Non-pigmented ciliary epithelial cell (primary cell): ENCODE data around the gene OR2V1.
"Not testable (repeated sequence)": the region's sequence is repeated elsewhere in the genome, so short reads cannot be mapped to it uniquely, and the experiment has no call there.

Experiments used
- DNase-seq: peaks from one replicate; pipeline ENCODE4 v3.0.0-alpha.2; 2010; ENCODE audit warnings: low read depth

Gene OR2V1

GRCh38 chr5:181130832-181131496 is at the start of gene OR2V1:
OR2V1 (minus strand) TSS chr5:181131169; CDS start chr5:181125304, 5,865 bp downstream.
- no peak for DNase-seq

- DNase-seq = not testable (repeated sequence)
Observed at GRCh38 chr5:181177559-181177958, 46.6 kb upstream of the OR2V1 start.

- DNase-seq = no peak
Observed at GRCh38 chr5:181176254-181176952, 45.4 kb upstream of the OR2V1 start.

- DNase-seq = no peak
Observed at GRCh38 chr5:181173420-181174342, 42.7 kb upstream of the OR2V1 start.

GRCh38 chr5:181173027-181173419 is 42.1 kb upstream of the OR2V1 start:
- DNase-seq = no peak

GRCh38 chr5:181171782-181172181 is 40.8 kb upstream of the OR2V1 start:
- DNase-seq = no peak

GRCh38 chr5:181170996-181171395 is 40.0 kb upstream of the OR2V1 start:
- DNase-seq = no peak

GRCh38 chr5:181170237-181170825 is 39.4 kb upstream of the OR2V1 start:
- no peak for DNase-seq

GRCh38 chr5:181169459-181170236 is 38.7 kb upstream of the OR2V1 start:
- not testable (repeated sequence) for DNase-seq

GRCh38 chr5:181168595-181169118 is 37.7 kb upstream of the OR2V1 start:
- no peak for DNase-seq

GRCh38 chr5:181167814-181168488 is 37.0 kb upstream of the OR2V1 start:
- no peak for DNase-seq

GRCh38 chr5:181166812-181167733 is 36.1 kb upstream of the OR2V1 start:
- no peak for DNase-seq

GRCh38 chr5:181164076-181164952 is 33.3 kb upstream of the OR2V1 start:
- no peak for DNase-seq

GRCh38 chr5:181163487-181164075 is 32.6 kb upstream of the OR2V1 start:
- no peak for DNase-seq

- no peak for DNase-seq
Observed at GRCh38 chr5:181161534-181162175, 30.7 kb upstream of the OR2V1 start.

- not testable (repeated sequence) for DNase-seq
Observed at GRCh38 chr5:181160755-181161533, 30.0 kb upstream of the OR2V1 start.
